ENCODE data around the gene PURB.

GRCh38 chr7:44875241-44875640 is 10.1 kb downstream of the PURB start:
- TF ChIP-seq, protein P1, sequence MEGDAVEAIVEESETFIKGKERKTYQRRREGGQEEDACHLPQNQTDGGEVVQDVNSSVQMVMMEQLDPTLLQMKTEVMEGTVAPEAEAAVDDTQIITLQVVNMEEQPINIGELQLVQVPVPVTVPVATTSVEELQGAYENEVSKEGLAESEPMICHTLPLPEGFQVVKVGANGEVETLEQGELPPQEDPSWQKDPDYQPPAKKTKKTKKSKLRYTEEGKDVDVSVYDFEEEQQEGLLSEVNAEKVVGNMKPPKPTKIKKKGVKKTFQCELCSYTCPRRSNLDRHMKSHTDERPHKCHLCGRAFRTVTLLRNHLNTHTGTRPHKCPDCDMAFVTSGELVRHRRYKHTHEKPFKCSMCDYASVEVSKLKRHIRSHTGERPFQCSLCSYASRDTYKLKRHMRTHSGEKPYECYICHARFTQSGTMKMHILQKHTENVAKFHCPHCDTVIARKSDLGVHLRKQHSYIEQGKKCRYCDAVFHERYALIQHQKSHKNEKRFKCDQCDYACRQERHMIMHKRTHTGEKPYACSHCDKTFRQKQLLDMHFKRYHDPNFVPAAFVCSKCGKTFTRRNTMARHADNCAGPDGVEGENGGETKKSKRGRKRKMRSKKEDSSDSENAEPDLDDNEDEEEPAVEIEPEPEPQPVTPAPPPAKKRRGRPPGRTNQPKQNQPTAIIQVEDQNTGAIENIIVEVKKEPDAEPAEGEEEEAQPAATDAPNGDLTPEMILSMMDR (IDR thresholded peaks at IDR 0.05): no peak
- TF ChIP-seq POLR2A (IDR thresholded peaks at IDR 0.05): no peak

Measured in right lobe of liver (tissue), 4 donors.